Measurements from ENCODE around the gene HAAO. TPM values are rescaled to one million over a fixed set of nuclear protein-coding genes. Genes with fewer than 3 reads are reported as not detected.

Gene HAAO
- total RNA-seq, 2 donors from 2014 or later = 10.3 to 14.0 TPM

- WGBS = 72% methylated on average over 4 of the region's 4 CpGs
- TF ChIP-seq POLR2AphosphoS5 (IDR thresholded peaks at IDR 0.05) (no peak), CTCF (IDR thresholded peaks at IDR 0.05) (no peak), POLR2A (IDR thresholded peaks at IDR 0.05) (no peak)
Observed at GRCh38 chr2:42799881-42800280, 7.5 kb upstream of the HAAO start.

GRCh38 chr2:42797281-42797680 lies 4.9 kb upstream of the HAAO start:
- Histone ChIP-seq H3K9me3 (no peaks in the 10 kb centered on the region), H3K27me3 (replicated peaks; ENCODE audit: insufficient read depth) (no peaks in the 10 kb centered on the region), H3K27ac (no peak overlapping the region), H3K36me3 (no peaks in the 10 kb centered on the region), H3K4me3 (no peak overlapping the region), H3K4me1 (replicated peaks) (no peaks in the 10 kb centered on the region)
- no peak for TF ChIP-seq POLR2A (IDR thresholded peaks at IDR 0.05)
- TF ChIP-seq CTCF (IDR thresholded peaks at IDR 0.05) = no peak
- no peak for TF ChIP-seq POLR2AphosphoS5 (IDR thresholded peaks at IDR 0.05)
- intact Hi-C loops (cut with DNase I) = loop anchor here (10.0 kb wide), 1 partner anchor 302 kb away; the partner anchor contains the start of gene KCNG3
- 78% methylated on average over 6 of the region's 6 CpGs for WGBS
- no peak for DNase-seq (ENCODE audit: low spot score)

More at GRCh38 chr2:42799881-42800280, 7.5 kb upstream of the HAAO start:
- Histone ChIP-seq H3K27ac (no peak overlapping the region), H3K9me3 (no peaks in the 10 kb centered on the region), H3K4me3 (no peak overlapping the region), H3K27me3 (replicated peaks; ENCODE audit: insufficient read depth) (no peaks in the 10 kb centered on the region), H3K36me3 (no peaks in the 10 kb centered on the region), H3K4me1 (replicated peaks) (no peaks in the 10 kb centered on the region)
- intact Hi-C loops (cut with DNase I) = loop anchor here (10.0 kb wide), 1 partner anchor 305 kb away; the partner anchor contains the start of gene KCNG3
- no peak for DNase-seq (ENCODE audit: low spot score)

- TF ChIP-seq CTCF (IDR thresholded peaks at IDR 0.05) = no peak
- no peak for TF ChIP-seq POLR2AphosphoS5 (IDR thresholded peaks at IDR 0.05)
- TF ChIP-seq POLR2A (IDR thresholded peaks at IDR 0.05) = no peak
- intact Hi-C loops (cut with DNase I) = loop anchor here (10.0 kb wide), 1 partner anchor 302 kb away; the partner anchor contains the start of gene KCNG3
- H3K27me3 ChIP-seq (replicated peaks; ENCODE audit: insufficient read depth) = no peaks in the 10 kb centered on the region
- peak overlapping the region; percentile 55 to 60 for H3K27ac ChIP-seq
- DNase-seq (ENCODE audit: low spot score) = no peak
- WGBS = 34% methylated on average over 7 of the region's 7 CpGs
- no peak overlapping the region for H3K4me3 ChIP-seq
- peaks cover under 1% of the 10 kb centered on the region for H3K4me1 ChIP-seq (replicated peaks)
- no peaks in the 10 kb centered on the region for H3K36me3 ChIP-seq
- no peaks in the 10 kb centered on the region for H3K9me3 ChIP-seq
Observed at GRCh38 chr2:42796427-42797248, 4.3 kb upstream of the HAAO start.

GRCh38 chr2:42795841-42796301 lies 3.5 kb upstream of the HAAO start:
- Histone ChIP-seq H3K27ac (peak overlapping the region; percentile 55 to 60), H3K4me3 (no peak overlapping the region), H3K27me3 (replicated peaks; ENCODE audit: insufficient read depth) (no peaks in the 10 kb centered on the region), H3K9me3 (no peaks in the 10 kb centered on the region), H3K4me1 (replicated peaks) (peaks cover 5% of the 10 kb centered on the region), H3K36me3 (no peaks in the 10 kb centered on the region)
- intact Hi-C loops (cut with DNase I) = loop anchor here (10.0 kb wide), 1 partner anchor 301 kb away; the partner anchor contains the start of gene KCNG3
- WGBS = 39% methylated on average over 3 of the region's 3 CpGs
- peak; percentile 39 for DNase-seq (ENCODE audit: low spot score)
- TF ChIP-seq POLR2A (IDR thresholded peaks at IDR 0.05) (no peak), POLR2AphosphoS5 (IDR thresholded peaks at IDR 0.05) (peak; percentile 6)

GRCh38 chr2:42795275-42795674 lies 2.9 kb upstream of the HAAO start:
- no peak overlapping the region for H3K4me3 ChIP-seq
- intact Hi-C loops (cut with DNase I) = loop anchor here (10.0 kb wide), 1 partner anchor 300 kb away; the partner anchor contains the start of gene KCNG3
- H3K4me1 ChIP-seq (replicated peaks) = peaks cover 5% of the 10 kb centered on the region
- H3K36me3 ChIP-seq = no peaks in the 10 kb centered on the region
- H3K9me3 ChIP-seq = no peaks in the 10 kb centered on the region
- peak overlapping the region; percentile 55 to 60 for H3K27ac ChIP-seq
- WGBS = 97% methylated on average over 6 of the region's 6 CpGs
- H3K27me3 ChIP-seq (replicated peaks; ENCODE audit: insufficient read depth) = no peaks in the 10 kb centered on the region
- TF ChIP-seq POLR2A (IDR thresholded peaks at IDR 0.05) (no peak), CTCF (IDR thresholded peaks at IDR 0.05) (no peak), POLR2AphosphoS5 (IDR thresholded peaks at IDR 0.05) (no peak)
- DNase-seq (ENCODE audit: low spot score) = no peak

All from prostate gland (tissue), 2 donors.